Measurements from ENCODE around the gene LAGE3.

LAGE3 gene

DNA sequence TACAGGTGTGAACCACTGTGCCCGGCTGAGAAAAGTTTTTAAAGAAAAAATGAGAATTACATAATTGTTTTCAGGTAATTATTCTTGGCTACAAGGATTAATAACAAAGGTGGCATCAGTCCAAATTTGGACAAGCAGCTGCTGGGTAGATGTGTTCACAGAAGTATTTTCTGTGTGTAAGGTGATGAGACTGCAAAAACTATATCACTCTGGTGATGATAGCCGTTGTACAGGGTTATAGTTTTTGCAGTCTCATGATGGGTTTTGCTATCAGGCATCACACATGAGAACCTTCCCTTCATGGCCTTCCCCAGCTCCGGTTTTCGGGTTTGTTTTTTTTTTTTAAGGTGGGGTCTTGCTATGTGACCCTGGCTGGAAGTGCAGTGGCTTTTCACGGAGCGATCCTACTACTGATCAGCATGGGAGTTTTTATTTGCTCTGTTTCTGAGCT lies 16.4 kb upstream of the LAGE3 start:
- Histone ChIP-seq H3K36me3 (ENCODE audit: insufficient read depth, low read length) (no peaks in the 10 kb centered on the region), H3K4me2 (ENCODE audit: low read length) (no peak overlapping the region), H3K27me3 (ENCODE audit: control insufficient read depth, insufficient read depth, low read length) (no peaks in the 10 kb centered on the region), H3K9me3 (replicated peaks; ENCODE audit: low read length) (no peaks in the 10 kb centered on the region), H3K9ac (ENCODE audit: low read depth, low read length) (no peak overlapping the region), H3K4me1 (ENCODE audit: control insufficient read depth, insufficient read depth, low read length) (no peaks in the 10 kb centered on the region), H3K4me3 (ENCODE audit: low read length) (no peak overlapping the region)

DNA sequence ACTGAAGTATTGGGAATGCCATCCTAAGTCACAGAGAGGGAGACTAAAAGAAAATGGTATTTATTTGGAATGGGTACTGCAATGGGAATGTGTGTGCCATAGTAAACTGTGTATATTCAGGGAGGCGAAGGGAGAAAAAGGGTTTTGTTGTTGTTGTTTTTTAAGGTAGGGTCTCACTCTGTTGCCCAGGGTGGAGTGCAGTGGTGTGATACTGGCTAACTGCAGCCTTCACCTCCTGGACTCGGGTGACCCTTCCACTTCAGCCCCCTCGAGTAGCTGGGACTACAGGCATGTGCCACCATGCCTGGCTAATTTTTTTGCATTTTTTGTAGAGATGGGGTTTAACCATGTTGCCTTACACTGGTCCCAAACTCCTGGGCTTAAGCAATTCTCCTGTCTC lies 15.6 kb upstream of the LAGE3 start:
- no peak overlapping the region for H3K4me2 ChIP-seq (ENCODE audit: low read length)
- no peak overlapping the region for H3K9ac ChIP-seq (ENCODE audit: low read depth, low read length)
- H3K36me3 ChIP-seq (ENCODE audit: insufficient read depth, low read length) = no peaks in the 10 kb centered on the region
- H3K4me3 ChIP-seq (ENCODE audit: low read length) = no peak overlapping the region
- H3K4me1 ChIP-seq (ENCODE audit: control insufficient read depth, insufficient read depth, low read length) = no peaks in the 10 kb centered on the region
- no peaks in the 10 kb centered on the region for H3K9me3 ChIP-seq (replicated peaks; ENCODE audit: low read length)
- H3K27me3 ChIP-seq (ENCODE audit: control insufficient read depth, insufficient read depth, low read length) = no peaks in the 10 kb centered on the region

DNA sequence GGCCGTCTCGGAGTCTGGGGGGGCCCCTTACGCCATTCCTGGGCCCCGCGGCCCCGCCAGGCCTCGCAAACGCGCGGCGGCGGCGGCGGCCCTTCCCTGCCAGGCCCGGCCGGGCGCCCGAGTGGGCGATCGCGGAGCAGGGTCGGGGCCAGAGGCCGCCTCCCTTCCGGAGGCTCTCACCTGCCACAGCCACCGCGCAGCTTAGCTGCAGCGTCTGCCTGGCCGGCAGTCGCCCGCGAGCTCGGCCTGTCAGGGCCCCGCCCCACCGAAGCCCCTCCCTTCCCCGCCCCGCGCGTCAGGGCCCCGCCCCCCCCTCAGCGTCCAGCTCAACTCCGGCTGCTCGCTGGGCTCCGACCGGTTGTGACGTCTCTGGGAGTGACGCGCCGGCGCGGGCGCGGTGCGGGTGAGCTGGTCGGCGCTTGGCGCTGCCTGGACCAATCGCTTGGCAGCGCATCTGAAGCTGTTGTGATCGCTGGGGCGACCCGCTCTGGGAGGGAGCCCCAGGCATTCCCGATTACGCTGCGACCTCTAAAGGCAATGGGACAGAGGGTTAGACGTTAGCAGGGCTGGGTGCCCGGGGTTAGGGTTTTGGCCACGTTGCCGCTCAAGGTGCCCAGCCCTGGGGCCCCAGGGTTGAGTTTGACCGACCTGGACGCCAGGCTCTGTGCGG lies 11.5 kb upstream of the LAGE3 start, which contains the start of gene SLC10A3:
SLC10A3 (minus strand) TSS at position 216 of the 670 bp plus-strand sequence. CDS start 1,689 bp downstream, outside the sequence.
- Histone ChIP-seq H3K4me2 (ENCODE audit: low read length) (peak within 1 kb of the TSS; percentile 86), H3K36me3 (ENCODE audit: insufficient read depth, low read length) (peaks cover 14% of the 10 kb centered on the region), H3K9me3 (replicated peaks; ENCODE audit: low read length) (no peaks in the 10 kb centered on the region), H3K9ac (ENCODE audit: low read depth, low read length) (peak within 1 kb of the TSS; percentile 84), H3K4me1 (ENCODE audit: control insufficient read depth, insufficient read depth, low read length) (peaks cover 14% of the 10 kb centered on the region), H3K4me3 (ENCODE audit: low read length) (peak within 1 kb of the TSS; percentile 70), H3K27me3 (ENCODE audit: control insufficient read depth, insufficient read depth, low read length) (no peaks in the 10 kb centered on the region)

DNA sequence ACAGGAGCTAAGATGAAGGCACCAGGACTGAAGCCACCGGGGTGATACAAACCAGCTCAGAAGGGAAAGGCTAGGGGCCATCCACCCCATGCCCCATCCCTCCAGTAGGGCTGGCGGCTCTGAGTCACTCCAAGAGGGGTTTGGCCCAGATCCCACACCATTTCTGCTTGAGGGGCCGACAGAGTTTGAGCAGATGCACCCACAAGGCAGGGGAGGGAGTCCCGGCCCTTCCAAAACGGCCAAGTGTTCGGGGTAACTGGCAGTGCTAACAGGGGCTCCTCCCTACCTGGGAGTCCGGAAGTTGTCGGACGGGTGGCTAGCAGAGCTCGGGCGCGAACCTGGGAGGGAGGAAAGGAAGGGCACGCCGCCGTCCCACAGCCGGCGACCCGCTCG lies 10.9 kb upstream of the LAGE3 start:
- H3K27me3 ChIP-seq (ENCODE audit: control insufficient read depth, insufficient read depth, low read length) = no peaks in the 10 kb centered on the region
- peak overlapping the region; percentile 86 for H3K4me2 ChIP-seq (ENCODE audit: low read length)
- H3K36me3 ChIP-seq (ENCODE audit: insufficient read depth, low read length) = peaks cover 19% of the 10 kb centered on the region
- H3K9me3 ChIP-seq (replicated peaks; ENCODE audit: low read length) = no peaks in the 10 kb centered on the region
- peak overlapping the region; percentile 84 for H3K9ac ChIP-seq (ENCODE audit: low read depth, low read length)
- peaks cover 19% of the 10 kb centered on the region for H3K4me1 ChIP-seq (ENCODE audit: control insufficient read depth, insufficient read depth, low read length)
- H3K4me3 ChIP-seq (ENCODE audit: low read length) = peak overlapping the region; percentile 70

DNA sequence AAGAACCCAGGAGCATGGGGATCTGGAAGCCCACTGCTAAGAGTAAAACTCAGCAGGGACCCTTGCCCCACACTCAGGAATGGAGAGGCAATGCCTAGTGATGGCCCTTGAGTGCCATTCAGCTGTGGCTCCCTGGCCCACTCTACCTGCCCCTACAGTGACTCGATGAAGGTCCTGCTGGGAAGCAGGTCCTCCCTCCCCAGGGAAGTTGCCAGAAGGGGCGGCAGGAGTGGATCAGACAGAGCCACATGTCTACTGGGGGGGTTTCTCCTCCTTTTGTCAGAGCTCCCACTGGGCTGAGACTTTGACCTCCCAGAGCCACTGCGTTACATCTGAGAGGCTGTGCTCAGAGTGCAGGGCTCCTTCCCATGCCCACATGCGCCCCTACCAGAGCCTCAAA lies 10.1 kb upstream of the LAGE3 start:
- no peaks in the 10 kb centered on the region for H3K27me3 ChIP-seq (ENCODE audit: control insufficient read depth, insufficient read depth, low read length)
- H3K9ac ChIP-seq (ENCODE audit: low read depth, low read length) = peak overlapping the region; percentile 84
- peak overlapping the region; percentile 86 for H3K4me2 ChIP-seq (ENCODE audit: low read length)
- peaks cover 23% of the 10 kb centered on the region for H3K36me3 ChIP-seq (ENCODE audit: insufficient read depth, low read length)
- no peaks in the 10 kb centered on the region for H3K9me3 ChIP-seq (replicated peaks; ENCODE audit: low read length)
- peak overlapping the region; percentile 70 for H3K4me3 ChIP-seq (ENCODE audit: low read length)
- H3K4me1 ChIP-seq (ENCODE audit: control insufficient read depth, insufficient read depth, low read length) = peaks cover 27% of the 10 kb centered on the region

DNA sequence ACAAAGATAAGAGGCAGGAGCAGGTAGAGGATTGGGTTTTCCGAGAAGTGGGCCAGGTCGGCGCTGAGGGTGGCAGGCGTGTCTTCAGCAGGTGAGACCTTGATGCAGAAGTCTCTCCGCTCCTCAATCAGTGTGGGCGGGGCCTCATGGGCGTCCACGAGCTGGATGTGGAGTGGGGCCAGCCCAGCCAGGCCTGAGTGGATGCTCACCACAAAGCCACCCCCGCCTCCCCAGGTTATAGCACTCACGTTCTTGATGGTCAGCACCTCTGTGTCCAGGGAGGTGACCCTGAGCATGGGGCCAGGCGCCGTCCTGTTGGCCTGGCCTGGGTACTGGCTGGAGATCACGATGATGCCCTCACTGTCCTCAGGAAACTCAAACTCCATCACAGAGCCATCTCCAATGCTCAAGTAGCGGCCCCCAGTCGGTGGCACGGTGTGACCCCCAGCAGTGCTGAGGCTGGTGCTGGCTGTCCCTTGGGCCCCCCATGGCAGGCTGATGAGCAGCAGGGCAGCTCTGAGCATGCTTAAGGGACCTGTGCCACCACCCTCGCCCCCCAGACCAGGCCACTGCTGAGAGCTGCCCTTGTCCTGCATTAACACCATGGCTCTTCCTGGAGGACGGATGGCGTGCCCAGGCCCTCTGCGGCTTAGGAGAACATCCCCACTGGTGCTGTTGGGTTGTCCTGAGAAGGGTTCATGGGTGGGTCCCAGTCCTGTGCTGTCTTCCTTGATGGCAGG lies 9.4 kb upstream of the LAGE3 start:
- Histone ChIP-seq H3K9me3 (replicated peaks; ENCODE audit: low read length) (no peaks in the 10 kb centered on the region), H3K9ac (ENCODE audit: low read depth, low read length) (no peak overlapping the region), H3K4me3 (ENCODE audit: low read length) (no peak overlapping the region), H3K4me1 (ENCODE audit: control insufficient read depth, insufficient read depth, low read length) (peaks cover 27% of the 10 kb centered on the region), H3K4me2 (ENCODE audit: low read length) (peak overlapping the region; percentile 86), H3K27me3 (ENCODE audit: control insufficient read depth, insufficient read depth, low read length) (no peaks in the 10 kb centered on the region), H3K36me3 (ENCODE audit: insufficient read depth, low read length) (peaks cover 24% of the 10 kb centered on the region)

DNA sequence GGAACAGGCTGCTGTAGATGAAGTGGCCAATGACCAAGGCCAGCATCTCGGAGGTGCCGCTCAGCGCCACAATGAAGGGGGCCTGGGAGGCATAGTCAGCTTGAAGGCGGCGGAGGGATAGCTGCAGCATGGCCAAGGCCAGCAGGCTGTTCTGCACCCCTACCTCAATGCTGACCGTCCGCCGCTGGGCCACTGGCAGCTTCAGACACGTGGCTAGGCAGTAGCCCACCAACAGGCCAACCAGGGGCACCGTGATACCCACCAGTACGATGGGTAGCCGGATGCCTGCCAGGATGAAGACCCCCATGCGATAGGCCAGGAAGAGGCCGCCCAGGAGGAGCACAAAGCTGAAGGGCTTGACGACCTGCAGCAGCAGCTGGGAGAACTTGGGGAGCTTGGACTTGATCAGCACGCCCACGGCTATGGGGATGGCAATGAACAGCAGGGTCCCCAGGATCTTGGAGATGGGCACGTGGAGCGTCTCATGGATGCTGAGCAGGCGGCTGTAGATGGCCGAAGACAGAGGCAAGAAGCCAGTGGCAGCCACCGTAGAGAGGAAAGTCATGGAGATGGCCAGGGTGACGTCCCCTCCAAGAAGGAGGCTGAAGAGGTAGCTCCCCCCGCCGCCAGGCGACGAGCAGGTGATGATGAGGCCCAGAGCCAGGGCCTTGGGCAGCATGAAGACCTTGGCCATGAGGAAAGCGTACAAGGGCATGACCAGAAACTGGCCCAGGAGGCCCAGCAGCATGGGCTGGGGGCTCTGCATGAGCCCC lies 8.6 kb upstream of the LAGE3 start:
- no peak overlapping the region for H3K4me2 ChIP-seq (ENCODE audit: low read length)
- no peaks in the 10 kb centered on the region for H3K27me3 ChIP-seq (ENCODE audit: control insufficient read depth, insufficient read depth, low read length)
- no peak overlapping the region for H3K9ac ChIP-seq (ENCODE audit: low read depth, low read length)
- no peaks in the 10 kb centered on the region for H3K9me3 ChIP-seq (replicated peaks; ENCODE audit: low read length)
- peaks cover 27% of the 10 kb centered on the region for H3K4me1 ChIP-seq (ENCODE audit: control insufficient read depth, insufficient read depth, low read length)
- peaks cover 26% of the 10 kb centered on the region for H3K36me3 ChIP-seq (ENCODE audit: insufficient read depth, low read length)
- H3K4me3 ChIP-seq (ENCODE audit: low read length) = no peak overlapping the region

DNA sequence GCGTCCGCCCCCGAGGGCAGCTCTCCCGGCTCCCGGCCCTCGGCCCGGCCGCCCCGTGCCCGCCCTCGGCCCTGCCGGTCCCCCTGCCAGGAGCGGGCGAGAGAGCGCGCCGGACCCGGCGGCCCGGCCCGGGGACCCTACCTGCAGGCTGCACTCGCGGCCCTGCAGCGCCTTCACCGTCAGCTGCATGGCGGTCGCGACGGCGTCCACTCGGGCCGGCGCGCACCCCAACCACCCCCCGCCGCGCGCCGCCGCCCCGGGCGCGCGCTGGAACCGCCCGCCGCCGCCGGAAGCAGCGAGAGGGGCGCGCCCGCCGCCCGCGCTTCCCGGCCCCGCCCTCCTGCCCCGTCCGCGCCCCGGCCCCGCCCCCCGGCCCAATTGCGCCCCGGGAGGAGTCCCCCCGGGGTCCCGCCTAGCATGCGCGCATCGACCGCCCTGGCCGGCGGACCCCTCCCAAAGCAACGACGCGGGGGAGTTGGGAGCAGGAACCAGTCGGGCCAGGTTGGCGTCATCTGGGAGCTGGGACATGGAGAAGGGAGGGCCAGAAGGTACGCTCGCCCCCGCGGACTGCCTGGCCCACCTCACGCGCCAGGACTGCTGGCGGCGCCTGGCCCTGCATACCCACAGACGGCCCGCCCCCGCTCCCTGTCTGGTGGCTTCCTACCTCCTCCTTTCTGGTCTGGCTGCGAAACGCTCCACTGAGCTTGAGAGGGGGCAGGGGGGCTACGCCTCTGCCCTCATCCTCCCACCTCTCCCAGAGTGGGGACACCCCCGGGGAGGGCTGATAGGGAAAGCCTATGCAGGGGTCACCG lies 7.5 kb upstream of the LAGE3 start, which contains the start of gene UBL4A:
UBL4A (minus strand) TSS at position 220 of the 812 bp plus-strand sequence; CDS start at position 189, 31 bp downstream.
- no peaks in the 10 kb centered on the region for H3K9me3 ChIP-seq (replicated peaks; ENCODE audit: low read length)
- peak within 1 kb of the TSS; percentile 73 for H3K9ac ChIP-seq (ENCODE audit: low read depth, low read length)
- H3K4me2 ChIP-seq (ENCODE audit: low read length) = peak within 1 kb of the TSS; percentile 85
- H3K27me3 ChIP-seq (ENCODE audit: control insufficient read depth, insufficient read depth, low read length) = no peaks in the 10 kb centered on the region
- peaks cover 26% of the 10 kb centered on the region for H3K36me3 ChIP-seq (ENCODE audit: insufficient read depth, low read length)
- peaks cover 27% of the 10 kb centered on the region for H3K4me1 ChIP-seq (ENCODE audit: control insufficient read depth, insufficient read depth, low read length)
- H3K4me3 ChIP-seq (ENCODE audit: low read length) = peak within 1 kb of the TSS; percentile 77

DNA sequence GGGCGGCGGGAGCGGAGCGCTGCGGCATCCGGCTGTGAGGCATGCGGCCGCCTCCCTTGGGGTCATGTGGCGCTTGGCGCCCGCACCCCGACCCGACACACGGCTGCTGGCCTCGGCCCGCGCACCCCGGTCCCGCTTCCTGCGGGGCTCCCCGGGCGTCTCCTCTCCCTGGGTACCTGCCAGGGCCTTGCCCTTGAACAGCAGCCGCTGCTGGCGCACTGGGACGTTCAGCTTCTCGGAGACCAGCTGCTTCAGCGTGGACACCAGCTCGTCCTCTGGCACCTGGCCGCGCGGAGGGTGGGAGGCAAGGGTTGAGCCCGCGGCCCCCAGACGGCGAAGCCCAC lies 6.9 kb upstream of the LAGE3 start:
- Histone ChIP-seq H3K9ac (ENCODE audit: low read depth, low read length) (peak overlapping the region; percentile 73), H3K9me3 (replicated peaks; ENCODE audit: low read length) (no peaks in the 10 kb centered on the region), H3K36me3 (ENCODE audit: insufficient read depth, low read length) (peaks cover 26% of the 10 kb centered on the region), H3K4me2 (ENCODE audit: low read length) (peak overlapping the region; percentile 85), H3K4me3 (ENCODE audit: low read length) (peak overlapping the region; percentile 77), H3K4me1 (ENCODE audit: control insufficient read depth, insufficient read depth, low read length) (peaks cover 27% of the 10 kb centered on the region), H3K27me3 (ENCODE audit: control insufficient read depth, insufficient read depth, low read length) (no peaks in the 10 kb centered on the region)

DNA sequence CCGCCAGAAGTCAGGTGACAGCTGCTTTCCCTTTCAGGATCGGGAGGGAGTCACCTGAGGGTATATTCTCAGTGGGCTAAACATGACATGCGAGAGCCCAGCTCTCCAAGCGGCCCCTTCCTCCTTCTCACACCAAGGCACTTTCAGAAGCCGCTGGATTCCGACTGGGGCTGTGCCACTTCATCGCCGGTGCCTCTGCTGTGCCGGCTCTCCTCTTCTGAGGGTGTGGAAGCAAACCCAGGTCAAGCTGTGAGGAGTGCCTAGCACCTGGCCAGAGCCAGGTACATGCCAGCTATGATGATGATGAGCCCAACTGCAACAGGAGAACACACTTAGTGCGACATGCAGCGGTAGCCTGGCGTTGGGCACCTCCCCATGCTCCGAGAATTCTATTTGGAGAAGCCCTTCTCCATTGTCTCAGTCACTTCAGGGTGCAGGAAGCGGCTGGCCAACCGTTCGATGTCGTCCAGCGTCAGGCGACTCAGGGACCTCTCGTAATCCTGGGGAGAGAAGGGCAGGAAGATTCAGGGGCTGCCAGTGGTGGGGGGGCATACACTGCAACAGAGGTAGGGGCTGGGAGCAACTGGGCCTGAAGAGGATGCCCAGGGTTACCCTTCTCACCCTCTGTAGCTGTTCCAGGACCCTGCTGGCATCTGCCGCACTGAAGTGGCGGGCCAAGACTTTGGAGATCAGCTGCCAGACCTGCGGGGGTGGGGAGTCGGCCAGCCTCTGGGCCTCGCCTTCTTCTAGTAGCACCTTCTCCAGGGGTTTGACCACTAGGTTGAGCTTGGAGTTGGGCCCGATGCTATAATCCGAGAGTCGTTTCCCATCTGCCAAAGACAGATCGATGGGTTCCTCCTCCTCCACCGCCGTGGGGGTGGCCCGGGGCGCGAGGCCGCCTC lies 6.3 kb upstream of the LAGE3 start:
- Histone ChIP-seq H3K4me3 (ENCODE audit: low read length) (peak overlapping the region; percentile 77), H3K9me3 (replicated peaks; ENCODE audit: low read length) (no peaks in the 10 kb centered on the region), H3K4me1 (ENCODE audit: control insufficient read depth, insufficient read depth, low read length) (peaks cover 27% of the 10 kb centered on the region), H3K9ac (ENCODE audit: low read depth, low read length) (peak overlapping the region; percentile 73), H3K27me3 (ENCODE audit: control insufficient read depth, insufficient read depth, low read length) (no peaks in the 10 kb centered on the region), H3K4me2 (ENCODE audit: low read length) (peak overlapping the region; percentile 85), H3K36me3 (ENCODE audit: insufficient read depth, low read length) (peaks cover 26% of the 10 kb centered on the region)

Measured in skeletal muscle satellite cell (primary cell).